ENCODE data around the gene MS4A13.
"Not testable (repeated sequence)": the region's sequence is repeated elsewhere in the genome, so short reads cannot be mapped to it uniquely, and the experiment has no call there.

Gene MS4A13, protein sequence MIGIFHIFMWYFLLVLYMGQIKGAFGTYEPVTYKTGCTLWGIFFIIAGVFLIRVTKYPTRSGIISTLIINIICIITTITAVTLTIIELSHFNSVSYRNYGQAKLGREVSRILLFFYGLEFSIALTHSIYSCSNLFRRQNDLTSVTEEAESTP

DNA sequence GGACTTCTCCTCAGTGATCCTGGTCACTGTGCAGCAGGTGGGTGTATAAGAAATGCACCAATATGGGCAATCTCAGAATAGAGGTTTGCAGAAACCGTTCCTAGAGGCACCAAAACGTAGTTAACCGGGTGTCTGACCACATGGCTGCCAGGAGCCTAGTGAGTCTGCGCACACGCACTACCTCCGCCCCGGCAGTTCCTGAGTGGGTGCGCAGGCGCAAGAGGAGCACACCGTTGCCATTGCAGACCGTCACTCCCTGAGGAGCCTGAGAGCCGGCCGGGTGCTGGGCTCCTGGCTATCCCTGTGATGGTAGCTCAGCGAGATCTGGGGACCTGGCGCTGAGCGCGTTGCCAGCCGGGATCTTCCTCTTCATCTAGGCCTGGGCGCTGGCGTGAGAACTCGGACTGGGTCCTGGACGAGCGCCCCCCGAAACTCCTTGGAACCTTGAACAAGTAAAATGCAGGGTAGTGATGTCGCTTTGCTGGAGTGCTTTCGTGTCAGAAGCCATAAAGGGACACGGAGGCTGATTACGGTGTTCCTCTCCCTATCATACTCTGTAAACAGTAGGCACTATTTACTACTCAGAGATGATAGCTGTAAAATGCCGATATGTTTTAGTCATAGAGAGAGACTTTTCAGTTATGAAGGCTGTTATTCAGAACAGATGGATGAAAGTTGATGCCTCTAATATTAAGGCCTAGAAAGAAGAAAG is at the start of gene MS4A13:
TSS of gene MS4A13 (plus strand) at position 249 of the 712 bp plus-strand sequence. CDS start 2,692 bp downstream, outside the sequence.
- no peak for FAIRE-seq

DNA sequence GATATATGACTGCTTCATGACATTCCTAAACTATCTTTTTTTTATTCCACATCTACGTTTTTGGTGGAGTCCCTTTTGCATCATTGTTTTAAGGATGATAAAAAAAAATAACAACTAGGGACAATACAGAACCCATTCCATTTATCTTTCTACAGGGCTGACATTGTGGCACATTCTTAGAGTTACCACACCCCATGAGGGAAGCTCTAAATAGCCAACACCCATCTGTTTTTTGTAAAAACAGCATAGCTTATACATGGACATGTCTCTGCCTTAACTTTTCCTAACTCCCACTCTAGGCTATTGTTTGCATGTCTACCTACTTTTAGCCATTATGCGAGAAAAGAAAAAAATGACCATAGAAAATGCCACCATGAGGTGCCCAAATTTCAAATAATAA is 46.4 kb upstream of the MS4A13 start:
- FAIRE-seq: no peak

DNA sequence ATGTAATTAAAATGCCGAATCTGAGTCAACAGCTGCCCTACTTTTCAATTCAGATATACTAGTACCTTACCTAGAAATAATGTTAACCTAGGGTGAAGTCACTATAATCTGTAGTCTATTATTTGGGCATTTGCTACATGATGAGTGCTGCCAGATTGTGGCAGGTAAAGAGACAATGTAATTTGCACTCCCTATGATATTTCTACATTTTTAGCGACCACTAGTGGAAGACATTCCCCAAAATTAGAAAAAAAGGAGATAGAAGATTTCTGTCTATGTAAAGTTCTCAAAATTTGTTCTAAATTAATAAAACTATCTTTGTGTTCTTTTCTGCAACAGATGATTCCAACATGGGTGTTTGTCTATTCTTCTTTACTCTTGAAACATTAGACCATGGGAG is 45.5 kb upstream of the MS4A13 start:
- no peak for FAIRE-seq

DNA sequence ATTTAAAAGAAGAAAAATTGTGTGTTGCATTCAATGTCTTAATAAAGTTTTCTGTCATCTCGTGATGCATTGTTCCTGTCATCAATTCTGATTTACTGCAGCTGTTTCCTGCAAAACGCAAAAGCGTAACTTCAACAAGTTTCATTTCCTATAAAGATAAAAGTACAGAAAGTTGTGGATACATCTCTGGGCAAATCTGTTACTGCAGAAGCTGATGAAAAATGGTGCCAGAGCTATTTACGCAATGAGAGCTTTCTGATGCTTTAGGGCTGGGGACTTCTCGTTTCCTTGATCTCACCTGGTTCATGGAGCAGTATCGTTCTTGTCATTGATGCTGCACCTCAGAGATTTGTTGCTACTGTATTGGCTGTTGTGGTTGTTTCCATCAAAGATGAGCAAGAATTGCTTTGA is 38.2 kb upstream of the MS4A13 start:
- no peak for FAIRE-seq

DNA sequence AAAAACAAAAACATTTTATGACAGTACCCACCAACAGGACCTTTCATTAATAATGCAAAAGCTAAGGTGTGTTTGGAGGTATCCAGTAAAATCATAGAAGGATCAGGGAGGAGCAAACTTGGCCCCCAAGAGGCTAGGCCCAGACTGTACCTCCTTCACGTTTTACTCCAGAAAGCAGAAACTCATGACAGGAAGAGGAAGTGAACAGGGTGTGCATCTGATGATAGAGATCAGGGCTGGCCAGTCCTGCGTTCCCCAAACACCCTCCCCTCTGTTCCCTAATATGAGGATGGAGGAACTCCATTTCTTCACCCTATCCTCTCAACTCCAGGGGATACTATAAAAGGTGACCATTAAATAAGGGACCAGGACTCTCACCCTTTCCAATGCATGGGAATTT is 32.8 kb upstream of the MS4A13 start:
- FAIRE-seq: no peak

DNA sequence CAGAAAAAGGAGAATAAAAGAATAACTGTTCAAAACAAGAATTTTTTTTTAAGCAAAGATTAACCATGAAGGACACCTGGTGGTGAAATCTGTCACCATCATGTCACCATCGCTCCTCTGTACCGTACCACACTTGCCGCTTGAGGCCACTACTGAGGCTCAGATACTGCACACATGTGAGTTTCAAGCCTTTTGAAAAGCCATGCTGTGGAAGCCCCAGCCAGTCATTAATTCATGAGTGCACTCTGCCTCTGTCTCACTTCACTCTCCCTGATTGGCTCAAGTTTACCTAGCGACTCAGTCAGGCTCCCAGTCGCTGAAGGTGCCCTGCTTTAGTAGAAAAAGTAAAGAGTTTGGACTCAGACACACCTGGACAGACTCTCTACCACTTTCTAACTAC is 29.2 kb upstream of the MS4A13 start:
- peak; percentile 72 for FAIRE-seq

DNA sequence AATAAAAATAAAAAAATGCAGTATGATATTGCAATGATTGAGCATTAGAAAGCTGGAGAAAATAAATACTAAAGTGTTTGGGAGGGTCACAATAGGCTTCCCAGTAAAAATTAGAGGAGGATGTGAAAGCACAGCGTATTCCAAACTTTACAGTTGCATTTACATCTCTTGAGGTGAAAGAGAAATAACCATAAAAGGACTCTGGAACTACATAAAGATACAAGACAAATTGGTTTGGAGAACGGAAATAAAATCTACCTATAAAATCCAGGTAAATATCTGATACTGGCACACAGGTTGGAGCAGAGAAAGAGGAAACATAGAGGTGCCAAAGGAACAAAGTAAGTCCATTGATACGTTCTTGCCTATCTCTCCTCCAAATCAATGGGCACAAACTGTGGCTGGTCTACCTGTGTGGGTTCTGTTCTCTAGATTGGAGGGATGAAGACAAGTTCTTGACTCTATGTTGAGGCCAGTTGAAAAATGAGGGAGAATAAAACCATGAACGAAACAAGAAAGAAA is 22.6 kb upstream of the MS4A13 start, which contains the start of gene MS4A12:
TSS of gene MS4A12 (plus strand) at position 291 of the 522 bp plus-strand sequence. CDS start 4,541 bp downstream, outside the sequence.
- FAIRE-seq: no peak

DNA sequence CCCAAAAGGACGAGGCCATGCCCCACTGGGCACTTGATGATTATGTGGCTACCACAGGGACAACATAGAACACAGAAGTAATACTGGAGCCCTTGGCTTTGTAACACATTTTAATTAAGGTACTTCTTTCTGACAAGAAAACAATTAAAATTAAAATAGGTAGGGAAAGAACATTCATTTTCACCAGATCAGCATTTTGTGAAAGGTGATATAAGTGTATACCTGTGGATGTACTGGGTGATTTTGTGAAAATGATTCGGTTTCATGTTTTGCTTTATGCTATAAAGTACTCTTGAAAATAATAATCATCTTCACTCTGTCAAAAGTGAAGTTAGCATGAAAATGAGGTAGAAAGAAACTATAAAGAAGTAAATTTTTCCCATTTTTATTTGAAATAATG is 21.7 kb upstream of the MS4A13 start:
- no peak for FAIRE-seq

DNA sequence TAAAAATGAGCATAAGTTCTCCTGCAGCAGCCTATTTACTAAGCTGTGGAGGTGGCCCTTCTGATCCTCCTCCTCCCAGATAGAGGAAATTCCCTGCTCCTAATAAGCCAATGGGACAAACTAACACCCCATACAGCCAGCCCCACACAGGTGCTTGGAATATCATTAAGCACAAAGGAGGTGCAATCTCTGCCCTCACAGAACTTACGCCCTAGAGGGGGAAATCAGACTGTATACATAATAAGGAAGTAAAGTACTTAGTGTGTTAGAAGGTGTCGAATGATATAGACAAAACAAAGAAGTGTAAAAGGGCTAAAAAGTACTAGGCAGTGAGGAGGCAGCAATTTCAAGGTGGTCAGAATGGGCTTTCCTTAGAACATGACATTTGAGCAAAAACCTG is 16.8 kb upstream of the MS4A13 start:
- FAIRE-seq: no peak

DNA sequence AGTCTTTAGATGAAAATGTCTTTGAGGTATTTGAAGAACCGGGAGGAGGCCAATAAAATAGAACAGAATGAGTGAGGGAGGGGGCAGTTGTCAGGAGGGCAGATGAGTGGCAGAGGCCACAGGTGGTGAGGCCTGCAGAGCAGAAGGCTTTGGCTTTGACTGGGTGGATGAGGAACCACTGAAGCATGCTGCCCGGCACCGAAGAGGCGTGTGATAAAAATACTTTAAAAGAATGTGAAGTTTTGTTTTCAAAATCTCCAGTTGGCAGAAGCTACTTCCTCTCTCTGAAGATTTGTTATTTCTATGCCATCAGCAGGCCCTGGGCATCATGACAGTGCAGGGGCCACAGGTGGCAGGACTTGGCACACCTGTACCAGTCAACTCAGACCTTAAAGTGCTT is 16.3 kb upstream of the MS4A13 start:
- no peak for FAIRE-seq

DNA sequence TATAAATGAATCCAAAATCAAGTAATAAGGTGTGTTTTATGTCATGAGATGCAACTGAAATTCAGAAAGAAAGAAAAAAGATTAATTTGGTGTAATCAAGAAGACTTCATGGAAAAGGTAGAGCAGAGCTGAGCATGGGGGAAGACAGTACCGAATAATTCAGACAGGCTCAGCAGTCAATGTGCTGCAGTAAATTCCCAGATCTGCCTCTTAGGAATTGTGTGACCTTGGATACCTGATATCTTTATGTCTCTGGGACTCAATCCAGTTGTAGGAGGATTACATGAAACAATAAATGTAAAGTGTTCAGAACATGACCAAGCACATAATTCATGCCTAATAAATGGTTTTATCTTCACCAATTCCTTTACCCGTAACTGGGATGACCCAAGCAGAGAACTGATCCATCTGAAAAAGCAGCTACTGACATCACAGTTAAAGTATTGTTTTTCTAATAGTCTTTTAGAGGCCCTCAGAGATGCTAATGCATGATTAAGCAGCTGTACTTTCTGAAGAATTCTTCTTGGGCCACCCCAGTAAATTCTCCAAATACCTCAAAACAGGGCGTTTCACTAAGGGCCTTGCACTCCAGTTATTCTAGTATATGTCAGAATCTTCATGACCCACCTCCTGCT is 14.8 kb upstream of the MS4A13 start:
- no peak for FAIRE-seq

DNA sequence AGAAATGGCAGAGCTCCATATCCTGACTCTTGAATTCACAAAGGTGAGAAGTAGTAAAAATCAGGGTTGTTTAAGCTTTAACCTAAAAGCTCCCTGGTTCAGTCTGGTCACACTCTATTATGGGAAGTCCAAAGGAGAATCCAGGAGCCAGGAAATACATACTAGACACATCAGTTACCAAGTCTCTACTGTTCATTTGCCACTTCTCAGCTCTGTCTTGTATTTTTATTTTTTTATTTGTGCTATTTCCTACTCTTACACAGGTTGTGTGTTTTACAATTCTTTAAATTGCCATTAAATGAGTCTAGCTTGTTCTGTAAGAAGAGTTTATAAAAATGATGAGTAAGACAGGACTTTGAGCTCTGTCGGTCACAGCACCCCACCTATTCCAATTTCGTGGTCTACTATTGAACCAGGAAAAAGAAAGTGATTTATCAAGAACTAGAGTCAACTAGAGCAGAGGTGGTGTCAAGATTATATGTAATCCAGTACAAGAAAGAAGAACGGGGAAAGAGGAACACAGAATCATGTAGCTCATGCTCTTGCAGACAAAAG is 12.9 kb upstream of the MS4A13 start:
- no peak for FAIRE-seq

DNA sequence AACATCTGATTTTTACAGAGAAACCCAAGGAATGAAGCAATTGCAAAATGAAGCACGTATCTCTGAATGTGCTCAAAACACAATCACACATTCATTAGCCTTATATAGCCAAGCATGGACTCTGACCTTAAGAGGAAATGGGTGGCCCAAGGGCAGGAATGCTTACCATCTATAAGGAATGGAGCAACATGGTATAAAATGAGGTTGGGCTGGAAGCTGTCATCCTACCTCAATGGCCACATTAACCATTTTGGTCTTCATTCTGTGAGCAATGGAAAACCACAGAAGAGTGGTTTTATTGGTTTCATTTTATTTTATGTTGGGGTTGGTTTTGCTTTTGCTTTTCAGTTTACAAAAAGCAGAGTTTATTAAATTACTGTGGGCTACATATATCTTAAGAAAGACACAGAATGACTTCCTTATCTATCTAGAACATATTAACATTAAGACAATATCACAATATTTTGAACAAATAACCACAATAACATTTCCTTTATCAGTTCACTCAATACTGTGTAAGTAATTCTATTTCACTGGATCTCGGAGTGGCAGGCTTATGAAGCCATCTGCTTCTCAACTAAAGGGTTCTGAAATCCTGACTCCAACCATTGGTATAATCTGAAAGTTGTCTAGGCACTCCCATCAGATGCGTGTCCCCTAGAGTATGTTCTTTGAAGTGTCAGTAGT is 10.8 kb upstream of the MS4A13 start:
- FAIRE-seq: no peak

DNA sequence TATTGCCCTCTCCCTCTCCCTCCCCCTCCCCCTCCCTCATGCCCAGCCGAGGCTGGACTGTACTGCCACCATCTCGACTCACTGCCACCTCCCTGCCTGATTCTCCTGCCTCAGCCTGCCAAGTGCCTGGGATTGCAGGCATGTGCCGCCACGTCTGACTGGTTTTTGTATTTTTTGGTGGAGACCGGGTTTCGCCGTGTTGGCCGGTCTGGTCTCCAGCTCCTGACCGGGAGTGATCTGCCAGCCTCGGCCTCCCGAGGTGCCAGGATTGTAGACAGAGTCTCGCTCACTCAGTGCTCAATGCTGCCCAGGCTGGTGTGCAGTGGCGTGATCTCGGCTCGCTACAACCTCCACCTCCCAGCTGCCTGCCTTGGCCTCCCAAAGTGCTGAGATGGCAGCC is 5.6 kb upstream of the MS4A13 start:
- FAIRE-seq: not testable (repeated sequence)

DNA sequence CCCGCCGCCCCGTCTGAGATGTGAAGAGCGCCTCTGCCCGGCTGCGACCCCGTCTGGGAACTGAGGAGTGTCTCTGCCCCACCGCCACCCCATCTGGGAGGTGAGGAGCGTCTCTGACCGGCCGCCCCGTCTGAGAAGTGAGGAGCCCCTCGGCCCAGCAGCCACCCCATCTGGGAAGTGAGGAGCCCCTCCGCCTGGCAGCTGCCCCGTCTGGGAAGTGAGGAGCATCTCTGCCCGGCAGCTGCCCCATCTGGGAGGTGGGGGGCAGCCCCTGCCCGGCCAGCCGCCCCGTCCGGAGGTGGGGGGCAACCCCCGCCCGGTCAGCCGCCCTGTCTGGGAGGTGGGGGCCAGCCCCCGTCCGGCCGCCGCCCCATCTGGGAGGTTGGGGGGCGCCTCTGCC is 5.0 kb upstream of the MS4A13 start:
- not testable (repeated sequence) for FAIRE-seq

DNA sequence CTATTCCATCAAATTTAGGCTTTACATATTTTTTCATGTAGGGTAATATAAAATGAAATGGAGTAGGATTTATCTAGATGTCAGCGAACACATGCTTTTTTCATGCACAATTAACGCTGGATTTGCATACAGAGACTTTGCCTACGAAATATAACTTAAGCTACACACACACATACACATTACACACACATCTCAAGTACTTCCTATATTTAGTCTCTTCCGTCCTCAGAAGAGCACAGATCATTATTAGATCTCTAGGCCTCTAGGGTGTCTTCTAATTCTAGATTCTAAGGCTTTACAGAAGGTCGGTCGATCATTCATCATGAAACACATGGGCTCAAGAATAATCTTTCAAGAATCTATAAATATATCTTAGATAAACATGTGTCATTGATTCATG is 3.8 kb upstream of the MS4A13 start:
- FAIRE-seq: no peak

DNA sequence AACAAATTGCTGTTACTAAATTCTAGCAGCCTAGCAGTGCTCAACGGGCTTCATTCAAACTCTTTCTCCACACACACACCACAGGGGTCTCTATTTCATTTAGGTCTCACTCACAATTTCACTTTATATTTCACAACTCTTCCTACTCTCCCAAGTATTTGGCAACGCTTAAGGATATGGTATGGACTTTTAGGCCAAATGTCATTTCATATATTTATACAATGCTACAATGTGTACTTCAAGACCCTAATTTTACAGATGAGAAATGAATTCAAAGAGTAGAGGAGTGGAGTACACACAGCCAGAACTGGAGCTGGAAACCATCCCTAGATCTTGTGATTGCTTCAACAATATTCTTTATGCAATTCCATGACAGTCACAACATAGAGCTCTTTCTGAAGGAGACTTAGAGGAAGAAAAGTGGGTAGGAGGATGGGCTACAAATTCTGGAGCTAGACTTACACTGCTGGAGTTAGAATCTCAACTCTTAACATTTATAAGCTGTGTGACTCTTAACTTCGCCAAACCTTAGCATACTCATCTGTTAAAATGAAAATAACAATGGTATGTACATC is 2.5 kb upstream of the MS4A13 start:
- FAIRE-seq: no peak

DNA sequence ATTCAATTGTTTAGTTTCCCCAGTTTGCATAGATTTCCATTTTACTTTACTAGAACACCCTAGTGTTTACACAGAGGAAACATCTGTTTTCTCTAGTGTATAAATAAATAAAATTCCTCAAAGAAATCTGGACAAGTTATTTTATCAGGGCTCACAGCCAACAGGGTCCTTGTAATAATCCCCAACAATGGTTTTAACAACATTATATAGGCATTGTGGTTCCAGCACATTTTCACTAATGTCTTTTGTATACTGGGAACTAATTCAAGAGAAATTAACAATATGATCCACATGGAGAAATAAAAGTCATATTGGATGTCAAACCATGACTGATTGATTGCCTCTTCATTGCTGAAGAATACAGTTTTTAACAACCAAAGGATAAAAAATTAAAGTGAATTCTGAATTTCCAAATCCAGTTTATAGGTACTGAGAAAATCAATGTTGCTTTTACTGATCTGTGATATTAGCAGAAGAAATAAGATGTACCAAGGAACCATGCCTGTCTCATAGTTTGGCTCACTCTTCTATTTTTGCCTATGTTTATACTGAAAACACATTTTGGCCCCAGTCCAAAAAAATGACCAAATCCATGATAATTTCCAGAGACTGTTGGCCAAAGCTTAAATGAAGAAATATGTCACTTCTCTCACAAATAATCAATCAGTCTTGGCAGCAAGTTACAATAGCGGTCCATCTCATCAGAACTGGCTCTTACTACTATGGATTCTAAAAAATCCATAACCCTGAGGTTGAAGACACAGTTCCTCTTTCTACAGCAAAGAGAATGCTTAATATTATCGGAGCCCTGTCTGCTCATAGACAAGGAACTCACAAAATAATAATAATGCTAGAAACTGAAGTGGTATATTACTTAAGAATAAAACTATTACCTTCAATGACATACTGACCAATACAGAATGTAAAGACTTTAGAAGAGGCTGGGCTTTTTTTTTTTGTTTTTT is 1.4 kb upstream of the MS4A13 start:
- no peak for FAIRE-seq

DNA sequence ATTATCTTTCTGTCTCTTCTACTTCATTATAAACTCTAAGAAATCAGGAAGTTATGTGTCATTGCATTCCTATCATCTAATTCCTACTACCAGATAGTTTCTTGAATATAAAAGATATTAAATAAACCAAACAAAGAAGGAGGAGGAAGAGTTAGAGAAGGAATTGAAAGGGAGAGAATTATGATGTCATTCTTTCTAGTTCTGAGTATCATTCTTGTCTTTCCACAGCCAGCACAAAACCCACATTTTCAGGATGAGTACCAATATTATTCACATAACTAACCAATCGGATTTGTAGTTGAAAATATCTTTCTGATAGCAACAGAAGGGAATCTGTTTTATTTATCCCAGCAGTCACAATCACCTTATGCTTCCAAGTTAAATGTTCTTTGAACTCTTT is 13.3 kb downstream of the MS4A13 start:
- FAIRE-seq: no peak

DNA sequence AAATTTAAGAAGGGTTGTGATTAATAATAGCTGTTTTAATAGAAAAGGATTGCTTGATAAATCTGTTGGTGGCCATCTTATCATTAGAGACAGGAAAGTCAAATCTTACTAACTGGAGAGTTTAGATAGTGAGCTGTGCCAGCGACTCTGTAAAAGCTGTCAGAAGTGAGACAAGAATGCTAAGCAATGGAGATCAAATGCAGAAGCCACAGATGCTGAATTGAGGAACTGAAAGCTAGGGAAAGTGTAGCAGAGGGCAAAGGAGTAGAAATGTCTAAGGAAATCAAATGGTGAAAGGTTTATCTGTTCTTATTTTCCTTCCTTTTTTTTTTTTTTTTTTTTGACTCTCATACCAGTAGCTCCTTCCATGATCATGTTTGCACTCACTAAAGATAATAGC is 13.7 kb downstream of the MS4A13 start:
- FAIRE-seq: no peak

DNA sequence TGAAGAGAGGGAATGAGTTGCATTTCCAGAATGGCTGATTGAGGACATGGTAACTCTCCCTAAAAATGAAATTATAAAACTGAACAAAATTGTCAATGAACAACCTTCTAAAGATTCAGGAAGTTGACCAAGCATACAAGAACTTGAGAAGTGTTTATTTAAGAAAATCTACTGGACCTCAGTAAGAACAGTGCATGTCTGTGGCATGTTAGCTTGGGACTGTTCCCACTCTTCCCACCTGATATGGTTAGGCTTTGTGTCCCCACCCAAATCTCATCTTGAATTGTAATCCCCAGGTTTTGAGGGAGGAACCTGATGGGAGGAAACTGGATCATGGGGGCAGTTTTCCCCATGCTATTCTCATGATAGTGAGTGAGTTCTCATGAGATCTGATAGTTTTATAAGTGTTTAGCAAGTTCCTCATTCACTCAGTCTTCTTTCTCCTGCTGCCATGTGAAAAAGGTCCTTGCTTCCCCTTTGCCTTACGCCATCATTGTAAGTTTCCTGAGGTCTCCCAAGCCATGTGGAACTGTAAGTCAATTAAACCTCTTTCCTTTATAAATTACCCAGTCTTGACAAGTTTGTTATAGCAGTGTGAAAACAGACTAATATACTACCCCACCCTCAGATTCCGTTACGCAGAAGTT is 15.4 kb downstream of the MS4A13 start:
- no peak for FAIRE-seq
